HG03354 (cell line): ENCODE data around the gene C17orf50.

Experiments
- ATAC-seq: cut with Tn5 transposase; IDR thresholded peaks from one replicate; pipeline ENCODE4 v1.9.1; 2021; ENCODE audit warnings: mild to moderate bottlenecking; ENCODE audit not compliant: unreplicated experiment, poor library complexity, severe bottlenecking

Gene C17orf50

GRCh38 chr17:35760587-35760986 is at the start of gene C17orf50:
Gene C17orf50 (plus strand): TSS chr17:35760887. CDS start chr17:35760942, 55 bp downstream.
- no peak for ATAC-seq

- no peak for ATAC-seq
Measured at GRCh38 chr17:35710950-35711349, 49.7 kb upstream of the C17orf50 start.

- ATAC-seq = no peak
Measured at GRCh38 chr17:35713069-35713728, 47.5 kb upstream of the C17orf50 start.

GRCh38 chr17:35714988-35715387 is 45.7 kb upstream of the C17orf50 start:
- ATAC-seq = no peak

- no peak for ATAC-seq
Measured at GRCh38 chr17:35715416-35715815, 45.3 kb upstream of the C17orf50 start.

GRCh38 chr17:35716173-35716572 is 44.5 kb upstream of the C17orf50 start:
- ATAC-seq = no peak

- no peak for ATAC-seq
Measured at GRCh38 chr17:35716897-35717465, 43.7 kb upstream of the C17orf50 start.

- ATAC-seq = no peak
Measured at GRCh38 chr17:35717475-35717874, 43.2 kb upstream of the C17orf50 start.

- no peak for ATAC-seq
Measured at GRCh38 chr17:35723735-35724134, 37.0 kb upstream of the C17orf50 start.

- ATAC-seq = no peak
Measured at GRCh38 chr17:35725058-35725457, 35.6 kb upstream of the C17orf50 start.

GRCh38 chr17:35725802-35726126 is 34.9 kb upstream of the C17orf50 start:
- no peak for ATAC-seq

GRCh38 chr17:35726127-35726952 is 34.3 kb upstream of the C17orf50 start:
- ATAC-seq = no peak

GRCh38 chr17:35726953-35727460 is 33.7 kb upstream of the C17orf50 start:
- no peak for ATAC-seq

- no peak for ATAC-seq
Measured at GRCh38 chr17:35727635-35728034, 33.1 kb upstream of the C17orf50 start.

GRCh38 chr17:35728551-35728950 is 32.1 kb upstream of the C17orf50 start:
- no peak for ATAC-seq

- ATAC-seq = no peak
Measured at GRCh38 chr17:35729405-35729833, 31.3 kb upstream of the C17orf50 start.

- ATAC-seq = no peak
Measured at GRCh38 chr17:35730400-35731005, 30.2 kb upstream of the C17orf50 start.

GRCh38 chr17:35731239-35731916 is 29.3 kb upstream of the C17orf50 start, which contains the start of gene RASL10B:
Gene RASL10B (plus strand): TSS chr17:35731639. CDS start chr17:35735185, 3,546 bp downstream.
- no peak for ATAC-seq

GRCh38 chr17:35731917-35732805 is 28.5 kb upstream of the C17orf50 start:
- no peak for ATAC-seq
